Osteocyte (in vitro differentiated cells): ENCODE measurements around the gene TNPO1. TPM values are rescaled to one million over a fixed set of nuclear protein-coding genes. Genes with fewer than 3 reads are reported as not detected.
A peak's percentile ranks its signal among the peaks of the same experiment; 100 is the strongest.

Experiments
- DNase-seq: peaks from one replicate; pipeline ENCODE4 v3.0.0; 2021; ENCODE audit warnings: mixed read lengths; ENCODE audit not compliant: unreplicated experiment; ENCODE audit errors: extremely low spot score
- H3K27ac Mint-ChIP-seq: one replicate; pipeline ENCODE4 v1.8.0; 2021; ENCODE audit warnings: mild to moderate bottlenecking, mixed read lengths; ENCODE audit not compliant: unreplicated experiment
- H3K27me3 Mint-ChIP-seq: one replicate; pipeline ENCODE4 v1.8.0; 2021; ENCODE audit warnings: mixed read lengths; ENCODE audit not compliant: unreplicated experiment
- H3K36me3 Mint-ChIP-seq: one replicate; pipeline ENCODE4 v1.8.0; 2021; ENCODE audit warnings: mixed read lengths; ENCODE audit not compliant: unreplicated experiment
- H3K4me1 Mint-ChIP-seq: one replicate; pipeline ENCODE4 v1.8.0; 2021; ENCODE audit warnings: mixed read lengths; ENCODE audit not compliant: unreplicated experiment
- H3K4me3 Mint-ChIP-seq: one replicate; pipeline ENCODE4 v1.8.0; 2021; ENCODE audit warnings: mild to moderate bottlenecking, moderate library complexity, mixed read lengths; ENCODE audit not compliant: unreplicated experiment
- H3K9me3 Mint-ChIP-seq: one replicate; pipeline ENCODE4 v1.8.0; 2021; ENCODE audit warnings: mixed read lengths; ENCODE audit not compliant: unreplicated experiment
- CTCF ChIP-seq: fragments of 200-600 bp; sonication (generic); IDR thresholded peaks from 2 replicates; pipeline ENCODE4 v1.5.0; 2021; ENCODE audit warnings: antibody characterized with exemption, mild to moderate bottlenecking, moderate library complexity
- total RNA-seq: library from RNA; stranded (reverse); gene quantifications from 2 replicates; pipeline ENCODE4 v1.2.1, GENCODE V29; 2021

TNPO1 gene
- total RNA-seq, 1 donor from 2014 or later = 160 TPM

- Mint-ChIP-seq H3K27me3 (no peaks in the 10 kb centered on the region), H3K9me3 (no peaks in the 10 kb centered on the region), H3K4me3 (peak overlapping the region; percentile 99), H3K27ac (peak overlapping the region; percentile 99), H3K4me1 (peaks cover 33% of the 10 kb centered on the region), H3K36me3 (peaks cover 5% of the 10 kb centered on the region)
- no peak for TF ChIP-seq CTCF
- no peak for DNase-seq
Observed at GRCh38 chr5:72817671-72818266, 1.3 kb downstream of the TNPO1 start.

GRCh38 chr5:72818866-72819534 is 2.5 kb downstream of the TNPO1 start:
- peaks cover 33% of the 10 kb centered on the region for H3K4me1 Mint-ChIP-seq
- H3K27me3 Mint-ChIP-seq = no peaks in the 10 kb centered on the region
- DNase-seq = no peak

GRCh38 chr5:72821776-72822175 is 5.3 kb downstream of the TNPO1 start:
- no peak for DNase-seq
- no peak overlapping the region for H3K27ac Mint-ChIP-seq
- peaks cover 5% of the 10 kb centered on the region for H3K36me3 Mint-ChIP-seq
- no peak overlapping the region for H3K4me3 Mint-ChIP-seq
- H3K9me3 Mint-ChIP-seq = no peaks in the 10 kb centered on the region
- TF ChIP-seq CTCF = no peak
- H3K27me3 Mint-ChIP-seq = no peaks in the 10 kb centered on the region
- H3K4me1 Mint-ChIP-seq = peaks cover 26% of the 10 kb centered on the region

More at GRCh38 chr5:72818866-72819534, 2.5 kb downstream of the TNPO1 start:
- Mint-ChIP-seq H3K9me3 (no peaks in the 10 kb centered on the region), H3K36me3 (peaks cover 5% of the 10 kb centered on the region), H3K4me3 (peak overlapping the region; percentile 99), H3K27ac (peak overlapping the region; percentile 99)
- peak; percentile 72 for TF ChIP-seq CTCF

GRCh38 chr5:72822944-72823343 is 6.5 kb downstream of the TNPO1 start:
- H3K4me3 Mint-ChIP-seq = no peak overlapping the region
- TF ChIP-seq CTCF = no peak
- peaks cover 5% of the 10 kb centered on the region for H3K36me3 Mint-ChIP-seq
- no peak overlapping the region for H3K27ac Mint-ChIP-seq
- no peaks in the 10 kb centered on the region for H3K9me3 Mint-ChIP-seq
- DNase-seq = no peak
- H3K27me3 Mint-ChIP-seq = no peaks in the 10 kb centered on the region
- H3K4me1 Mint-ChIP-seq = peaks cover 24% of the 10 kb centered on the region

GRCh38 chr5:72829707-72830106 is 13.2 kb downstream of the TNPO1 start:
- Mint-ChIP-seq H3K27me3 (no peaks in the 10 kb centered on the region), H3K4me3 (no peak overlapping the region), H3K9me3 (no peaks in the 10 kb centered on the region), H3K27ac (peak overlapping the region; percentile 6), H3K4me1 (peaks cover 27% of the 10 kb centered on the region), H3K36me3 (peaks cover 3% of the 10 kb centered on the region)
- no peak for TF ChIP-seq CTCF
- no peak for DNase-seq
